ENCODE measurements around the gene DMWD. TPM values are rescaled to one million over a fixed set of nuclear protein-coding genes. Genes with fewer than 3 reads are reported as not detected.
A peak's percentile ranks its signal among the peaks of the same experiment; 100 is the strongest.

DMWD gene
- total RNA-seq, 1 donor from 2014 or later, result 95.3 TPM

DNA sequence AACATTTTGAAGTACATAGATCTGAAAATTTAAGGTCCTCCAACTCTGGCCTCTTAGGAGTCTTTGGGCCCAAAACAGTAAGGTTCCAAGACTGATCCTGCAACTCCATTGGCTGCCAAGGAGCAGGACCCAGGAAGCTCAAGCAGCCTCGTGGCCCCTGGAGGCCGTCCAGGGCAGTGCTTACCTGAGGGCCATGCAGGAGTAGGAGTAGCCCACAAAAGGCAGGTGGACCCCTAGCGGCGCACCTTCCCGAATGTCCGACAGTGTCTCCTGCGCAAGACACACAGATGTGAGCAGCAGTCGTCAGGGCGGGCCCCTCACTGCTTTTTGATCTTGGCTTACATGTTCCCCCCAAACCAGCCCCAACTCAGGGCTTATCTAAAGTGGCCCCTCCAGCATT is 17.9 kb downstream of the DMWD start:
- no peaks in the 10 kb centered on the region for H3K9me3 Mint-ChIP-seq (ENCODE audit: unreplicated experiment)
- peaks cover 41% of the 10 kb centered on the region for H3K36me3 Mint-ChIP-seq (ENCODE audit: low read depth, unreplicated experiment)
- peaks cover 31% of the 10 kb centered on the region for H3K27me3 Mint-ChIP-seq (ENCODE audit: unreplicated experiment)
- TF ChIP-seq, protein P1, sequence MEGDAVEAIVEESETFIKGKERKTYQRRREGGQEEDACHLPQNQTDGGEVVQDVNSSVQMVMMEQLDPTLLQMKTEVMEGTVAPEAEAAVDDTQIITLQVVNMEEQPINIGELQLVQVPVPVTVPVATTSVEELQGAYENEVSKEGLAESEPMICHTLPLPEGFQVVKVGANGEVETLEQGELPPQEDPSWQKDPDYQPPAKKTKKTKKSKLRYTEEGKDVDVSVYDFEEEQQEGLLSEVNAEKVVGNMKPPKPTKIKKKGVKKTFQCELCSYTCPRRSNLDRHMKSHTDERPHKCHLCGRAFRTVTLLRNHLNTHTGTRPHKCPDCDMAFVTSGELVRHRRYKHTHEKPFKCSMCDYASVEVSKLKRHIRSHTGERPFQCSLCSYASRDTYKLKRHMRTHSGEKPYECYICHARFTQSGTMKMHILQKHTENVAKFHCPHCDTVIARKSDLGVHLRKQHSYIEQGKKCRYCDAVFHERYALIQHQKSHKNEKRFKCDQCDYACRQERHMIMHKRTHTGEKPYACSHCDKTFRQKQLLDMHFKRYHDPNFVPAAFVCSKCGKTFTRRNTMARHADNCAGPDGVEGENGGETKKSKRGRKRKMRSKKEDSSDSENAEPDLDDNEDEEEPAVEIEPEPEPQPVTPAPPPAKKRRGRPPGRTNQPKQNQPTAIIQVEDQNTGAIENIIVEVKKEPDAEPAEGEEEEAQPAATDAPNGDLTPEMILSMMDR (IDR thresholded peaks at IDR 0.05; ENCODE audit: unreplicated experiment), result no peak
- peaks cover 15% of the 10 kb centered on the region for H3K4me1 Mint-ChIP-seq (ENCODE audit: unreplicated experiment)
- peak overlapping the region; percentile 47 for H3K4me3 Mint-ChIP-seq (ENCODE audit: unreplicated experiment)
- no peak overlapping the region for H3K27ac Mint-ChIP-seq (ENCODE audit: unreplicated experiment)
- DNase-seq (ENCODE audit: low spot score), result no peak

DNA sequence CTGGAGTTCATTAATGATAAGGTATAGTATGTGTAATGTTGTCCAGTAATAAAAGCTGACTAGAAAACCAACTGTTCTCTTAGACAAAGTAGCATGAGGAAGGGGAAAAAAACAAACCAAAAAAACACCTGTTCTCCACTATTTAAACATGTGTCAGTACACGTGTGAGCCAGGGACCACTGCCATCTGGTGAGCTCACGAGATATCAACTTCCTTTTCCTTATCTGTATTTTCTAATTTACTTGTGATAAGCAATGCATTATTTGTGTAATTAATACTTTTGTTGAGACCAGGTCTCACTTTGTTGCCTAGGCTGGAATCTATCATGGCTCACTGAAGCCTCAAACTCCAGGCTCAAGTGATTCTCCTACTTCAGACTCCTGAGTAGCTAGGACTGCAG is 19.3 kb downstream of the DMWD start:
- Mint-ChIP-seq H3K27me3 (ENCODE audit: unreplicated experiment) (peaks cover 28% of the 10 kb centered on the region), H3K36me3 (ENCODE audit: low read depth, unreplicated experiment) (peaks cover 31% of the 10 kb centered on the region), H3K4me1 (ENCODE audit: unreplicated experiment) (peaks cover 9% of the 10 kb centered on the region), H3K9me3 (ENCODE audit: unreplicated experiment) (no peaks in the 10 kb centered on the region), H3K27ac (ENCODE audit: unreplicated experiment) (no peak overlapping the region), H3K4me3 (ENCODE audit: unreplicated experiment) (no peak overlapping the region)
- TF ChIP-seq, protein P1 (IDR thresholded peaks at IDR 0.05; ENCODE audit: unreplicated experiment), result no peak
- DNase-seq (ENCODE audit: low spot score), result no peak

DNA sequence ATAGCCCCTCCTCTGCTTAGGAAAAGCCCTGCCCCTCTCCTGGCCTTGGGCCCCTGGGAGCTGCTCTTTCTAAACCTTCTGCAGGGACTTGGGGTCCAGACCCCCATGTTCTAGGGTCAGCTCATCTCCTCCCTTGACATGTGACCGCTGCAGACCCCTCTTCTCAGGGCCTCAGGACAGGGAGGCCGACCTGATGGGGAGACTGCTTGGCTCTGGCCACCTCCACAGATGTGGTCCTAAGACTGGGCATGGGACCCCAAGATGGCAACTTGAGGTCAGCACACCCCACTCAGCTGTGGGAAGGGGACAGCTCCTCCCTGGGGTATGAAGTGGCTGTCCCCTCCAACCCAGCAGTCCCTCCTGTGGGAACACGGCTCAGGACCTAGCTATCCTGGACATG is 19.7 kb downstream of the DMWD start:
- DNase-seq (ENCODE audit: low spot score), result no peak
- Mint-ChIP-seq H3K27me3 (ENCODE audit: unreplicated experiment) (peaks cover 28% of the 10 kb centered on the region), H3K4me1 (ENCODE audit: unreplicated experiment) (peaks cover 9% of the 10 kb centered on the region), H3K36me3 (ENCODE audit: low read depth, unreplicated experiment) (peaks cover 28% of the 10 kb centered on the region), H3K27ac (ENCODE audit: unreplicated experiment) (no peak overlapping the region), H3K4me3 (ENCODE audit: unreplicated experiment) (no peak overlapping the region), H3K9me3 (ENCODE audit: unreplicated experiment) (no peaks in the 10 kb centered on the region)
- TF ChIP-seq, protein P1 (IDR thresholded peaks at IDR 0.05; ENCODE audit: unreplicated experiment), result no peak

DNA sequence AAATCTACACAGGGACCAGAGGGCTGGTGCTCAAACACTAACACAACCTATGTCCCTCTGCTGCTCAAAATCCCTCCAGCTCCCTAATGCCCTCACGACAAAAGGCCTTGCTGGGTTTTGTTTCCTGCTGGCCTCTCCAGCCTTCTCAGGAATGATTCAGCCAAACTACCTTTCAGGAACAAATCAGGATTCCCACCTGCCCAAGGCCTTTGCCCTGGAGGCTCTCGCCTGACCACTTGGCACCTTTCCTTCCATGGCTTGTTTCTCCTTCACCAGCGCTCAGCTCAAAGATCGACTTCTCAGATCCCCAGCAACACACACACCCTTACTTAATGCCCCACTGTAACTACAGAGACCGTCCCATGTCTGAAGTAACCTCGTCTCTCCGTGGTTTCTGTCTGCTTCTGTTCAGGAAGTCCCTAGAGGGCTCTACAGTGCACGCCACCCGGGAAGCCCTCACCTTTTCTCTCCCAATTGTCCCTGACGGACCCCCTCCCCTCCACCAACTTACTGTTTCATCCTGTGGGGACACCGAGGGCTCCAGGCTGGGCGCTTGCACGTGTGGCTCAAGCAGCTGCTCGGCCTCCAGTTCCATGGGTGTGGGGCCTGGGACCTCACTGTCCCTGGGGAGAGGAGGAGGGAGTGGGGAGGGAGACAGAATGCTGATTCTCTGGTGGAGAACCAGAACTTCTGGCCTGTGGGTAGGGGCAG is 20.4 kb downstream of the DMWD start:
- TF ChIP-seq, protein P1 (IDR thresholded peaks at IDR 0.05; ENCODE audit: unreplicated experiment), result no peak
- peaks cover 9% of the 10 kb centered on the region for H3K4me1 Mint-ChIP-seq (ENCODE audit: unreplicated experiment)
- peak overlapping the region; percentile 13 for H3K27ac Mint-ChIP-seq (ENCODE audit: unreplicated experiment)
- peaks cover 26% of the 10 kb centered on the region for H3K27me3 Mint-ChIP-seq (ENCODE audit: unreplicated experiment)
- peak overlapping the region; percentile 75 for H3K4me3 Mint-ChIP-seq (ENCODE audit: unreplicated experiment)
- no peaks in the 10 kb centered on the region for H3K9me3 Mint-ChIP-seq (ENCODE audit: unreplicated experiment)
- peaks cover 24% of the 10 kb centered on the region for H3K36me3 Mint-ChIP-seq (ENCODE audit: low read depth, unreplicated experiment)
- DNase-seq (ENCODE audit: low spot score), result no peak

DNA sequence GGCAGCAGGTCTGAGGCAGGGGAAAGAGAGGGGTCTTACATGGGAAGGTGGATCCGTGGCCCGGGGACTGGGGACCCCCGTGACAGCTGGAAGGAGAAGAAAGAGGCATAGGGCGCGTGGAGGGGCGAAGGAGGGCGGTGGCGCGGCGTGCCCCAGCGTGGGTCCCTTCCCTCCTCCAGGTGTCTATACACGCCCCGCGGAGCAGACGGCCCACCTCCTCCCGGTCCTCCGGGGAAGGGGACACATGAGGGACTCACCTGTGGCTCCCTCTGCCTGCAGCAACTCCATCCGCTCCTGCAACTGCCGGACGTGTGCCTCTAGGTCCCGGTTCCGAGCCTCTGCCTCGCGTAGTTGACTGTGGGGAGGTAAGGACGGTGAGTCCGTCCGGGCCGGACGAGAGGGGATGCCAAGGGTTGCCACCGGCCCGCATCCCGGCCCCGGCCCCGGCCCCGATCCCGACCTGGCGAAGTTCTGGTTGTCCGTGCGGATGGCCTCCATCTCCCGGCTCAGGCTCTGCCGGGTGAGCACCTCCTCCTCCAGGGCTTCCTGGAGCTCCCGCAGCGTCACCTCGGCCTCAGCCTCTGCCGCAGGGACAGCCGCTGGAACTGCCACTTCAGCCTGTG is 21.2 kb downstream of the DMWD start:
- Mint-ChIP-seq H3K4me1 (ENCODE audit: unreplicated experiment) (peaks cover 9% of the 10 kb centered on the region), H3K36me3 (ENCODE audit: low read depth, unreplicated experiment) (peaks cover 21% of the 10 kb centered on the region), H3K4me3 (ENCODE audit: unreplicated experiment) (peak overlapping the region; percentile 86), H3K27ac (ENCODE audit: unreplicated experiment) (peak overlapping the region; percentile 54), H3K27me3 (ENCODE audit: unreplicated experiment) (peaks cover 25% of the 10 kb centered on the region), H3K9me3 (ENCODE audit: unreplicated experiment) (no peaks in the 10 kb centered on the region)
- TF ChIP-seq, protein P1 (IDR thresholded peaks at IDR 0.05; ENCODE audit: unreplicated experiment), result no peak
- no peak for DNase-seq (ENCODE audit: low spot score)

All from endothelial cell (in vitro differentiated cells).